OCI-LY3 (cell line): ENCODE results near the gene KLF11.

Experiments used
- CTCF ChIP-seq: fragments of 200-600, 300-600 bp; sonication (generic); IDR thresholded peaks from 2 replicates; pipeline ENCODE4 v1.5.1; 2014; ENCODE audit warnings: antibody characterized with exemption, low read length, low read depth
- EZH2phosphoT487 ChIP-seq: fragments of 200-600 bp; shearing (Covaris generic); IDR thresholded peaks from 2 replicates; pipeline ENCODE4 v1.6.1; 2018; ENCODE audit warnings: antibody characterized with exemption, mixed run types, low read depth

- TF ChIP-seq CTCF (no peak), EZH2phosphoT487 (no peak)
Measured at GRCh38 chr2:10002109-10002508, 41.2 kb upstream of the KLF11 start.
